ENCODE results near the gene ARHGEF1.

ARHGEF1 gene

DNA sequence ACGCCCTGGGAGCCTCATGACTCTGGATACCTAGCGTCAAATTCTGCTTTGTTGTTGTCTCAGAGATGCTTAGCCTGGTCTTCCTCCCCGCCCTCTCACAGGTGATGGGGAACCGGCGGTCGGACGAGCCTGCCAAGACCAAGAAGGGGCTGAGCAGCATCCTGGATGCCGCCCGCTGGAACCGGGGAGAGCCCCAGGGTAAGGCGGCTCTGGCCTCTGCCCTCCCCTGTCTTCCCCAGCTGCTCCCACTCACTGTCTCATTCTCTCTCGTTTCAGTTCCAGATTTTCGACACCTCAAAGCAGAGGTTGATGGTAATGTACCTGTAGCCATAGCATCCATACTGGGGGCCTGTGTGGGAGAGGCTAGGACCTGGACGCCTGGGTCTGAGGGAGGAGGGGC is 11.4 kb downstream of the ARHGEF1 start:
- peaks cover 33 to 47% of the 10 kb centered on the region in 2 experiments for H3K36me3 ChIP-seq (ENCODE audit: control insufficient read depth in 2 of 2, insufficient read depth in 1 of 2, low read length in 2 of 2)
- POLR2A ChIA-PET: no interaction called here
- 0 out of 2 replicates have a peak overlapping the region, but pooled peaks have one; percentile 24 for H3K27ac ChIP-seq (ENCODE audit: extremely low read depth, low read depth, low read length)
- TF ChIP-seq SP2 (tag by site-specific recombination; IDR thresholded peaks at IDR 0.05): 0 out of 2 replicates have a peak, but pooled peaks have one; percentile 2
- TF ChIP-seq, protein P1, sequence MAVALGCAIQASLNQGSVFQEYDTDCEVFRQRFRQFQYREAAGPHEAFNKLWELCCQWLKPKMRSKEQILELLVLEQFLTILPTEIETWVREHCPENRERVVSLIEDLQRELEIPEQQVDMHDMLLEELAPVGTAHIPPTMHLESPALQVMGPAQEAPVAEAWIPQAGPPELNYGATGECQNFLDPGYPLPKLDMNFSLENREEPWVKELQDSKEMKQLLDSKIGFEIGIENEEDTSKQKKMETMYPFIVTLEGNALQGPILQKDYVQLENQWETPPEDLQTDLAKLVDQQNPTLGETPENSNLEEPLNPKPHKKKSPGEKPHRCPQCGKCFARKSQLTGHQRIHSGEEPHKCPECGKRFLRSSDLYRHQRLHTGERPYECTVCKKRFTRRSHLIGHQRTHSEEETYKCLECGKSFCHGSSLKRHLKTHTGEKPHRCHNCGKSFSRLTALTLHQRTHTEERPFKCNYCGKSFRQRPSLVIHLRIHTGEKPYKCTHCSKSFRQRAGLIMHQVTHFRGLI (tag by site-specific recombination; IDR thresholded peaks at IDR 0.05): no peak
- TF ChIP-seq ZBTB17 (tag by site-specific recombination; IDR thresholded peaks at IDR 0.05): no peak
- TF ChIP-seq ZNF133 (tag by site-specific recombination; IDR thresholded peaks at IDR 0.05): no peak
- TF ChIP-seq KLF10 (tag by site-specific recombination; IDR thresholded peaks at IDR 0.05): no peak
- TF ChIP-seq, protein P2, sequence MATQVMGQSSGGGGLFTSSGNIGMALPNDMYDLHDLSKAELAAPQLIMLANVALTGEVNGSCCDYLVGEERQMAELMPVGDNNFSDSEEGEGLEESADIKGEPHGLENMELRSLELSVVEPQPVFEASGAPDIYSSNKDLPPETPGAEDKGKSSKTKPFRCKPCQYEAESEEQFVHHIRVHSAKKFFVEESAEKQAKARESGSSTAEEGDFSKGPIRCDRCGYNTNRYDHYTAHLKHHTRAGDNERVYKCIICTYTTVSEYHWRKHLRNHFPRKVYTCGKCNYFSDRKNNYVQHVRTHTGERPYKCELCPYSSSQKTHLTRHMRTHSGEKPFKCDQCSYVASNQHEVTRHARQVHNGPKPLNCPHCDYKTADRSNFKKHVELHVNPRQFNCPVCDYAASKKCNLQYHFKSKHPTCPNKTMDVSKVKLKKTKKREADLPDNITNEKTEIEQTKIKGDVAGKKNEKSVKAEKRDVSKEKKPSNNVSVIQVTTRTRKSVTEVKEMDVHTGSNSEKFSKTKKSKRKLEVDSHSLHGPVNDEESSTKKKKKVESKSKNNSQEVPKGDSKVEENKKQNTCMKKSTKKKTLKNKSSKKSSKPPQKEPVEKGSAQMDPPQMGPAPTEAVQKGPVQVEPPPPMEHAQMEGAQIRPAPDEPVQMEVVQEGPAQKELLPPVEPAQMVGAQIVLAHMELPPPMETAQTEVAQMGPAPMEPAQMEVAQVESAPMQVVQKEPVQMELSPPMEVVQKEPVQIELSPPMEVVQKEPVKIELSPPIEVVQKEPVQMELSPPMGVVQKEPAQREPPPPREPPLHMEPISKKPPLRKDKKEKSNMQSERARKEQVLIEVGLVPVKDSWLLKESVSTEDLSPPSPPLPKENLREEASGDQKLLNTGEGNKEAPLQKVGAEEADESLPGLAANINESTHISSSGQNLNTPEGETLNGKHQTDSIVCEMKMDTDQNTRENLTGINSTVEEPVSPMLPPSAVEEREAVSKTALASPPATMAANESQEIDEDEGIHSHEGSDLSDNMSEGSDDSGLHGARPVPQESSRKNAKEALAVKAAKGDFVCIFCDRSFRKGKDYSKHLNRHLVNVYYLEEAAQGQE (tag by site-specific recombination; IDR thresholded peaks at IDR 0.05): no peak
- no peaks in the 10 kb centered on the region for H3K4me1 ChIP-seq (ENCODE audit: control insufficient read depth, insufficient read depth, low read length)
- CTCF ChIA-PET: interaction anchor here (0.6 kb wide), 1 partner anchor 129 kb away, joined by 4 read pairs; no protein-coding TSS in a partner anchor
- H3K9me3 ChIP-seq (ENCODE audit: control insufficient read depth, insufficient read depth, low read depth, low read length): no peaks in the 10 kb centered on the region
- H3K4me3 ChIP-seq (ENCODE audit: low read depth, low read length): no peak overlapping the region

DNA sequence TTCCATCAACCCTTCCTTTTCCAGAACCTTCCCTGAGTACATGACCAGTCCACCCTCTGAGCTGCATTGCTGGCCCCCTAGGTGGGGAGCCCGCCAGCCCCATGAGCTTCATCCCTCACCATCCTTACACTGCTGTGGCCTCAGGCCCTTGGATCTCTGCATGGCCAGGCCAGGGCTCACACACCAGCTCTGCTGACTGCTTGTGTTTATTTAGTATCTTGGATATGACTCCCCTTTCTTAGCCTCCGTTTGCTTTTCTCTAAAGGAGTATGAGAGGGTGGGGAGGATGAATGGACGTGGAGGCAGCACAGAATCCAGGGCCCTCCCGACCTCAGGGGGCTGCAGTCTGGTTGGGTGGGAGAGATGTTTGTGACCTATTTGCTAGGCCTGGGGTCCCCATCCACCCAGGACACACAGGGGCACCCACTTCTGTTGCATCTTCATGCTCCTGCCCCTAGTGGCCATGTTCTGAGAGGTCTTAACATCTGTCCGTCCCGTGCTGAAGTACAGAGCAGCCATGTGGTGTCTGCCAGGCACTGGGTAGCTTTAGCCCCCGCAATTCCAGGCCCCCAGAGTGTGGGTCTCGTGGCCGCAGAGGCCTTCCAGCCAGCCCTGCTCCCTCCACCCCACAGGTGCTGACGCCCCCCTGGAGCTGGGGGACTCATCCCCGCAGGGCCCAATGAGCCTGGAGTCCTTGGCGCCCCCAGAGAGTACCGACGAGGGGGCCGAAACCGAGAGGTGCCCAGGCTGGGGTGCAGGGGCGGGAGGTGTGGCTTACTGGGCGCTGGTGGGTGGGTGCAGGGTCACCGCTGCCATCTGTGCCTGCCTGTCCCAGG is 13.0 kb downstream of the ARHGEF1 start:
- peaks cover 42 to 53% of the 10 kb centered on the region in 2 experiments for H3K36me3 ChIP-seq (ENCODE audit: control insufficient read depth in 2 of 2, insufficient read depth in 1 of 2, low read length in 2 of 2)
- H3K27ac ChIP-seq (ENCODE audit: extremely low read depth, low read depth, low read length): peak overlapping the region; percentile 8; the same call in 1 of the 2 replicates
- POLR2A ChIA-PET: interaction anchor here (0.6 kb wide), 1 partner anchor 178 kb away, joined by 6 read pairs; no protein-coding TSS in a partner anchor
- no peak for TF ChIP-seq HOXD13 (CRISPR knock-in tag; IDR thresholded peaks at IDR 0.05; ENCODE audit: borderline replicate concordance)
- TF ChIP-seq, protein P3, sequence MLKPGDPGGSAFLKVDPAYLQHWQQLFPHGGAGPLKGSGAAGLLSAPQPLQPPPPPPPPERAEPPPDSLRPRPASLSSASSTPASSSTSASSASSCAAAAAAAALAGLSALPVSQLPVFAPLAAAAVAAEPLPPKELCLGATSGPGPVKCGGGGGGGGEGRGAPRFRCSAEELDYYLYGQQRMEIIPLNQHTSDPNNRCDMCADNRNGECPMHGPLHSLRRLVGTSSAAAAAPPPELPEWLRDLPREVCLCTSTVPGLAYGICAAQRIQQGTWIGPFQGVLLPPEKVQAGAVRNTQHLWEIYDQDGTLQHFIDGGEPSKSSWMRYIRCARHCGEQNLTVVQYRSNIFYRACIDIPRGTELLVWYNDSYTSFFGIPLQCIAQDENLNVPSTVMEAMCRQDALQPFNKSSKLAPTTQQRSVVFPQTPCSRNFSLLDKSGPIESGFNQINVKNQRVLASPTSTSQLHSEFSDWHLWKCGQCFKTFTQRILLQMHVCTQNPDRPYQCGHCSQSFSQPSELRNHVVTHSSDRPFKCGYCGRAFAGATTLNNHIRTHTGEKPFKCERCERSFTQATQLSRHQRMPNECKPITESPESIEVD (tag by site-specific recombination; IDR thresholded peaks at IDR 0.05): no peak
- peak; percentile 61 for TF ChIP-seq ZFHX2 (tag by site-specific recombination; conservative IDR thresholded peaks at IDR 0.05)
- peak; percentile 42 for TF ChIP-seq EGR2 (tag by site-specific recombination; IDR thresholded peaks at IDR 0.05; ENCODE audit: low read depth)
- peak; percentile 42; the same call in 1 of the 2 replicates for TF ChIP-seq GLIS2 (tag by site-specific recombination; IDR thresholded peaks at IDR 0.05)
- peak; percentile 47 for TF ChIP-seq PATZ1 (tag by site-specific recombination; IDR thresholded peaks at IDR 0.05)
- no peaks in the 10 kb centered on the region for H3K4me1 ChIP-seq (ENCODE audit: control insufficient read depth, insufficient read depth, low read length)
- no peaks in the 10 kb centered on the region for H3K9me3 ChIP-seq (ENCODE audit: control insufficient read depth, insufficient read depth, low read depth, low read length)
- CTCF ChIA-PET: interaction anchor here (0.6 to 0.9 kb wide), 3 partner anchors 10 to 189 kb away, joined by 3 to 4 read pairs (median 4); no protein-coding TSS in a partner anchor
- no peak overlapping the region for H3K4me3 ChIP-seq (ENCODE audit: low read depth, low read length)
